ENCODE data around the gene YEATS2.
"Not testable (repeated sequence)": the region's sequence is repeated elsewhere in the genome, so short reads cannot be mapped to it uniquely, and the experiment has no call there.

YEATS2 gene

GRCh38 chr3:183697610-183698317 lies at the start of gene YEATS2:
Gene YEATS2, plus strand, starts transcription at chr3:183697797. Its CDS starts 17,366 bp downstream, at chr3:183715163.
- DNase-seq (ENCODE audit: low spot score): peak; percentile 98

- no peak for DNase-seq (ENCODE audit: low spot score)
Measured at GRCh38 chr3:183650554-183650953, 47.0 kb upstream of the YEATS2 start.

- DNase-seq (ENCODE audit: low spot score): no peak
Measured at GRCh38 chr3:183653209-183654064, 44.2 kb upstream of the YEATS2 start.

DNA sequence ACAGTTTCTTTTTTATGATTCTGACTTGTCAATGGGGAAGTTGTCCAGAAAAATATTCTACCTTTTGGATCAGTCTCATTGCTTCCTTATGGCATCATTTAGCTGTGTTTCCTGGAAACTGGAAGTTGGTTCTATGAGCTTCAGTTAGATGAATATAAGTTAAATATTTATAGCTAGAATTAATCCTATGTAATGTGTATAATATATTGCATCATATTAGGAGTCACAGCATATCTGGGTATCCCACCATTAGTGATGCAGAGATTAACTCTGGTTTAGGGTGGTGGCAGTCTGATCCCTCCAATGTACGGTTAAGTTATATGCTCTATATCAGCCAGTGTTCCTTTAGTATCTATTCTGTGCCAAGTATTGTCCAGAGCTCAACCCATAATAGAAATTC lies 42.9 kb upstream of the YEATS2 start:
- no peak for DNase-seq (ENCODE audit: low spot score)

DNA sequence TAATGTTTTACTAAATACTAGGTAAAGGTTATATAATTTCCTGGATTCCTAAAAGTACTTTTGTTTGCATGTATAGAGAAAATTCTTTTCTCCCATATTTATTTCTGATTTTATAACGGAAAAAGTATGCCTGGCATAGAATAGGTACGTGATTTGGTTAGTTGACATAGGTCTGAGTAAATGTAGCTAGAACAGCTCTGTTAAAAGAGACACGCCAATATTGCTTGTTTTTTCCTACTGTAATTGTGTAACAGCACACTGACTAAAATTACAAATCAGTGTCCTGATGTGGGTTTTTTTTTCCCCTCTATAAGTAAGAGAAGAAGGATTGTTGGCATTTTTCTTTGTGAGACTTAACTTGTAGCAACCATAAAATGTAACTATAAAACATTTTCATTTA lies 35.5 kb upstream of the YEATS2 start:
- no peak for DNase-seq (ENCODE audit: low spot score)

DNA sequence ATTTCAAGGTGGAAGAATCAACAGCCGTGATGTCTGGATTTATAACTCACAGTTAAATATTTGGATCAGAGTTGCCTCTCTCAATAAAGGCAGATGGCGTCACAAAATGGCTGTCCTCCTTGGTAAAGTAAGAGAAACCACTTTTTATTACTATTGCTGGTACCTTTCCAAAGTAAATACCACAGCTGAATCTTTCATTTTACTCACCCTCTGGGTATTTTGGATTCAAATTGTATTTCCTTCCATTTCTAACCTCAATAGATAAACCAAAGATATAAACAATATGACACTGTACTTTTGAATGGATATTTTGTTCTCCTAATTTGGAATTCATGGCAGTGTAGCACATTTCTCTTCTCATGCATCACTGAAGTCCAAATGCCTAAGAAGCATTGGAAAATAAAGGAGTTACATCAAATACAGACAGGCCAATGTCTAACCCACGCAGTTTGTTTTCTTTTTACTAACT lies 32.6 kb upstream of the YEATS2 start:
- peak; percentile 78 for DNase-seq (ENCODE audit: low spot score)

DNA sequence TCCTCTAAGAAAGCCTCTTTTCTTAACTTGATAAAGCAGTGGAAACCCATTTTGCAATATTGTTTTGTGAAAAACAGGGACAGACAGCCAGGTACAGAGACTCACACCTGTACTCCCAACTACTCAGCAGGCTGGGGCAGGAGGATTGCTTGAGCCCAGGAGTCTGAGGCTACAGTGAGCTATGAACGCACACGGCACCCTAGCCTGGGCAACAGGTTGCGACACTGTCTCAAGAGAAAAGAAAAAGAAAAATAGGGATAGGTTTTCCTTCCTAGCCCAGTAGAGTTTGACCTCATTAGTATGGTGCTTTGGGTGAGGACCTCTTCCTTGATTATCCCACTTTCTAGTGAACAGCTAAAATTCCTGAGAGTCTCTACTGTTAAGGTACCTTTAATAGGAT lies 17.5 kb upstream of the YEATS2 start:
- no peak for DNase-seq (ENCODE audit: low spot score)

GRCh38 chr3:183687705-183688104 lies 9.9 kb upstream of the YEATS2 start:
- no peak for DNase-seq (ENCODE audit: low spot score)

GRCh38 chr3:183688874-183689273 lies 8.7 kb upstream of the YEATS2 start:
- no peak for DNase-seq (ENCODE audit: low spot score)

DNA sequence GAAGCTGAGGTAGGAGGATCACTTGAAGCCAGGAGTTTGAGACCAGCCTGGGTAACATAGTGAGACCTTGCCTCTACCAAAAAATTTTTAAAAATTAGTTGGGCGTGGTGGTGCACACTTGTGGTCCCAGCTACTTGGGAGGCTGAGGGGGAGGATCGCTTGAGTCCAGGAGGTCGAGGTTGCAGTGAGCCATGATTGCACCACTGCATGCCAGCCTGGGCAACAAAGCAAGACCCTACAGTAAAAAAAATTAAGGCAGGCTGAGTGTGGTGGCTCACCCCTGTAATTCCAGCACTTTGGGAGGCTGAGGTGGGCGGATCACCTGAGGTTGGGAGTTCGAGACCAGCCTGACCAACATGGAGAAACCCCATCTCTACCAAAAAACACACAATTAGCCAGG lies 8.0 kb upstream of the YEATS2 start:
- not testable (repeated sequence) for DNase-seq (ENCODE audit: low spot score)

- no peak for DNase-seq (ENCODE audit: low spot score)
Measured at GRCh38 chr3:183690402-183690995, 7.1 kb upstream of the YEATS2 start.

DNA sequence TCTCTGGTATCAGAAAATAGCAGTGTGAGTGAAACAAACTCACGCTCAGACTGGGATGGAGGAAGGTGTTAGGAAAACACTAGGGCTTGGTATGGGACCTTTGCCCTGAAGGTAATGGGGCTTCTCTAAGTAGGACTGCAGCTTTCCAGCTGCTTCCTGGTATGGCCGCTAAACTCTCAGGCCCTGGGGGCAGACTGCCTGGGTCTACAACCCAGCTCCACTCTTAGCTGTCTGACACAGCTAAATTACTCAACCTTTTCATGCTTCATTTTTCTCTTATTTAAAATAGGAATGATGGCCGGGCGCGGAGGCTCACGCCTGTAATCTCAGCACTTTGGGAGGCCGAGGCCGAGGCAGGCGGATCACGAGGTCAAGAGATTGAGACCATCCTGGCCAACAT lies 5.2 kb upstream of the YEATS2 start:
- no peak for DNase-seq (ENCODE audit: low spot score)

GRCh38 chr3:183695569-183696364 lies 1.8 kb upstream of the YEATS2 start:
- no peak for DNase-seq (ENCODE audit: low spot score)

DNA sequence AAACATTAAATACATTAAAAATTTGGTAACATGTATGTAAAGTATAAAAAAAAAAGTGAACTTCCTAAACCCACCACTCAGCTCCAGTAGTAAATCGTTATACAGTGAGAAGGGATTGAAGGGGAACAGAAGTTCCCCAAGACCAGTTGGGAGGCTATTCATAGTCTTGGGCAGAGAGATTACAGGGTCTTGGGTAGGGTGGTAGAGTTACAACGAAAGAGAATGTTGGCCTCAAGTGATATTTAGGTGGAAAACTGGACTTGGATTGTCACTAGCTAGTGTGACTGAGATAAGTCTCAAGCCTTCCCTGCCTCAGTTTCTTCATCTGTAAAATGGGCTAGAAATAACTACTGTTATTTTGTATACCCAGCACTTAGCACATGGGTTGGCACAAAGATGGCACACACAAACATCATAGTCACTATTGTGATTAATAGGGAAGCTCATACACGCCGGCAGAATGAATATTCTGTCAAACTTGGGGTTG lies 431 bp upstream of the YEATS2 start:
- no peak for DNase-seq (ENCODE audit: low spot score)

DNA sequence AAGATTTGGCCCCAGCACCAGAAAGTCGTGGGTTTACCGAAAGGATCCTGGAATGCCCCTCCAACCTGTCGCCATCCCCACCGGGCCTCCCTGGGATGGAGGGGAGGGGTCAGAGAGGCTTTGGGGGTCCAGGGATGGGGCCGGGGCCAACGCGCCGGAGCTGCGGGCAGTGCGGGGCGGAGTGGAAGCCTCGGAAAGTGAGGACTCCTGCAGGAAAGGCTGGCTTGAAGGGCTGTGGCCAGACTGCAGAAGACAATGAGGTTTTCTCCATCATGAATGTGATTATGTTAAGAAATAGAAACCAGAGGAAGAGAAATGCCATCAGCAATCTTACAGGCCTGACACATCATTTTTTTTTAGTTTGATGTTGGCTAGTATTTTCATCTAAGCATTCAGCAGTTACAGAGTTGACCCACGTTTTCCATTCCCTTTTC lies 738 bp downstream of the YEATS2 start:
- DNase-seq (ENCODE audit: low spot score): peak; percentile 60

DNA sequence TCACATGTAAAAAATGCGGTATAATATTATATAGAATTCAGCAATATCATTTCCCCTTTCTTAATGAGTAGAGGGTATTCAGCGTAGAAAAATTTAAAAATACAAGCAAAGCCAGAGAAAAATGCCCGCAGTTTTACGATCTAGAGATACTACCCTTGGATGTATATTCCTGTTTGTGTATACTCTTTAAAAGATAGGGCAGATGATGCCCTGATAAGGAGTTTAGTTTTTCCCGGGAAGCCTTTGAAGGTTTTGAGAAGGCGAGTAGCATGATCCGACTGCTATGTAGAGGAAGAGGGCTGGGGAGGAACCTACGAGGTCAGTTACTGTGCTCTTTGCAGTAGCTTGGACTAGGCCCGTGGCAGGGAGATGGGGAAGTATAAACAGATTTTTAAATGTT lies 1.2 kb downstream of the YEATS2 start:
- peak; percentile 33 for DNase-seq (ENCODE audit: low spot score)

- DNase-seq (ENCODE audit: low spot score): no peak
Measured at GRCh38 chr3:183699238-183699947, 1.8 kb downstream of the YEATS2 start.

DNA sequence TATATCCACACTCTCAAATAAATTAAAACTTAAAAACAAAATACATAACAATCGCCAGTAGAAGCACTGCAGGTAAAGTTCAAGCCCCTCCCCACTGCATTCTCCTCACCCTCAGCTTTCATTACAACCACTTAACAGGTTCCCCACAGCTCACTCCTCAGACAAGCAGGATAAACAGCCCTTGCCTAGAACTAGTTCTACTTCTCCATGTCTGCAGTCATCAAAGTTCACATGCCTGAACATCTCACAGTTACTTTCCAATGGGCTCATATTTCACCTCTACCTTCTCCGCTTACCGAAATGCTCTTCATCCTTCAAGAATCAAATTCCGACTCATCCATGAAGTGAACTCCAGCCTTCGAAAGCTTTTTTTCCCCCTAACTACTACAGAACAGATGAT lies 4.1 kb downstream of the YEATS2 start:
- no peak for DNase-seq (ENCODE audit: low spot score)

- not testable (repeated sequence) for DNase-seq (ENCODE audit: low spot score)
Measured at GRCh38 chr3:183703892-183704291, 6.3 kb downstream of the YEATS2 start.

DNA sequence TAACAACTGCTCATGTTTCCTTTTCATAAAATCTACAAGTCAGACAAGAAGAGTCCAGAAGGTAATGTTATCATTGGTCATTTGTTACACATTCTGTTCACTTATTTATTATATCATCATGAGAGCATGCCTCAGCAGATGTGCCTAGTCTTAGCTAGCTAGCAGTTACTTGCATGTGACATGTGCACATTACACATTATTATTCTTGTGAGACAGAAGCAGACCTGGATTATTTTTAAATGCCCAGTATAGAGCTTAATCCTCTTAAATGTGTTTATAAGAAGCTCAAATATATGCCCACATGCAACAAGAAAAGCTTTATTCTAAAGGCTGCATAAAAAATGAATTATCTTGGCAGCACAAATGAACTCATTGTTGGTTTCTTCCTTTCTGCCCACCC lies 12.6 kb downstream of the YEATS2 start:
- DNase-seq (ENCODE audit: low spot score): no peak

DNA sequence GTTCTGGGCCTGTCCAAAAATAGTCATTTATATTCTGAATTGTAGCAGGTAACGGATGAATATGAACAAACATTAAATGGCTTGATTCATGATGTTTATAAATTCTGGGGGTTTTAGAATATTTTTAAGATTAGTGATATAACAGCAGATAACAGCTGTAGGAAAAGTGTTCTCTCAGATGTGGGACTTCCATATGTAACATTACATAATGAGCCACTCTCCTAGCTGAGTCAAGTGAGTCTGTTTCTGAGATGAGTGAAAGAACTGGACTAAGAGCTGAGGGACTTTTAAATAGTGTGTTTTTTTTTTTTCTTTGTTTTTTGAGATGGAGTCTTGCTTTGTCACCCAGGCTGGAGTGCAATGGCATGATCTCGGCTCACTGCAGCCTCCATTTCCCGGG lies 13.9 kb downstream of the YEATS2 start:
- DNase-seq (ENCODE audit: low spot score): no peak
